Measurements from ENCODE around the gene APBB1.

DNA sequence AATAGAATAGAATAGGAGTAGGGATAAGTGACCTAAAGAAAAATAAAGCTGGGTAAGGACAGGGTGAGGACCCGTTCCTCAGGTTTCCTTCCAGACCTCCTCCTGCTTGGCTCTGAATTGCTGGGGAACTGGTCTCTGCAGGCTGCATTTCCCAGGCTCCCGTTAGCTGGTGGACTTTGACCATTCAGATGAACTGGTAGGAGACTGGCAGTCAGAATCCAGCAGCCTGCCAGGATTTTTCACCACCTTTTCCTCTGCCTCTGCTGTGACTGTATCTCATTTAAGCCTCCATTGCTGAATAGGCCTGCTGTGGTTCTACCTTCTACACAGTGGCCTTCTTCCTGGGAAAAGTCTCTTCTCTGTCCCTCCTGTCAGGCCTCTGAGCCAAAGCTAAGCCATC lies 53.2 kb downstream of the APBB1 start:
- TF ChIP-seq POLR2AphosphoS5 (IDR thresholded peaks at IDR 0.05), result no peak
- TF ChIP-seq CTCF (IDR thresholded peaks at IDR 0.05 in 8 of 11, conservative IDR thresholded peaks at IDR 0.05 in 3 of 11), result no peak

Measured in spleen (tissue), 7 donors.